HL-60 (cell line): Measurements from ENCODE around the gene PMS2.

Experiments
- DNase-seq, 2 experiments: peaks; one replicate each; pipeline ENCODE4 v3.0.0-alpha.2; 2010 to 2020; ENCODE audit warnings: low read depth in 1 of 2, low spot score in 1 of 2
- H3K27ac ChIP-seq: fragments of 250-450 bp; sonication (Bioruptor Pico); replicated peaks from 2 replicates; pipeline ENCODE4 v1.5.1; 2020; ENCODE audit warnings: mild to moderate bottlenecking, moderate library complexity
- H3K27me3 ChIP-seq: fragments of 250-450 bp; sonication (Bioruptor Pico); 2 replicates; pipeline ENCODE4 v1.5.1; 2021; ENCODE audit warnings: mild to moderate bottlenecking, moderate library complexity; ENCODE audit not compliant: insufficient read depth, poor library complexity, severe bottlenecking
- H3K4me3 ChIP-seq: replicated peaks from 2 replicates; pipeline ENCODE4 v1.5.1; 2011; ENCODE audit warnings: mild to moderate bottlenecking, control low read depth, low read length; ENCODE audit not compliant: insufficient read depth
- CTCF ChIP-seq: IDR thresholded peaks from one replicate; pipeline ENCODE4 v1.5.1; 2011; ENCODE audit warnings: low read length, control low read depth, inconsistent platforms; ENCODE audit not compliant: insufficient read depth
- GABPA ChIP-seq: IDR thresholded peaks from 2 replicates; pipeline ENCODE4 v1.6.1; 2012; ENCODE audit warnings: low read depth
- POLR2AphosphoS5 ChIP-seq: IDR thresholded peaks from 2 replicates; pipeline ENCODE4 v1.6.1; 2012; ENCODE audit warnings: low read depth
- SPI1 ChIP-seq: IDR thresholded peaks from 2 replicates; pipeline ENCODE4 v1.6.1; 2012; ENCODE audit warnings: low read depth, mild to moderate bottlenecking, borderline replicate concordance
- TF ChIP-seq, protein P1 (sequence below): IDR thresholded peaks from 2 replicates; pipeline ENCODE4 v1.6.1; 2012; ENCODE audit warnings: low read depth; ENCODE audit not compliant: insufficient replicate concordance

The PMS2 gene

DNA sequence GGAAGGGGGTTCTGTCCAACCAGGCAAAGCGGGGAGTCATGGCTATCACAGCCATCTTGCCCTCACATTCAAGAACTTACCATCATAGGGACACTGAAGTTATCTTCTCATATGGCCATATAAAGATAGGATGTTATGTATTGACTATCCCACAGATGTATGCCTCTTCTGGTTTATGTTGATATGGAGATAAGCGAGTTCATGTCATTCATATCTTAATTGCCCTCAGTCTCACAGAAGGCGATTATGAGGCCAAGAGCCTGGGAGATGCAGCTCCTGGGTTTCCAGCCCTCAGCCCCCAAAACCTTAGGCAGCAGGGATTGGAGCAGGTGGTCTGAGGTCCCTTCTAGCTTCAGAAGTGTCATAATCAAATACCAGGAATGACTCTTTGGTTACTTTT lies 13.9 kb upstream of the PMS2 start:
- Histone ChIP-seq H3K4me3 (no peak overlapping the region), H3K27me3 (no peaks in the 10 kb centered on the region), H3K27ac (no peak overlapping the region)
- DNase-seq = no peak
- TF ChIP-seq SPI1 = no peak
- no peak for TF ChIP-seq POLR2AphosphoS5
- TF ChIP-seq, protein P1, sequence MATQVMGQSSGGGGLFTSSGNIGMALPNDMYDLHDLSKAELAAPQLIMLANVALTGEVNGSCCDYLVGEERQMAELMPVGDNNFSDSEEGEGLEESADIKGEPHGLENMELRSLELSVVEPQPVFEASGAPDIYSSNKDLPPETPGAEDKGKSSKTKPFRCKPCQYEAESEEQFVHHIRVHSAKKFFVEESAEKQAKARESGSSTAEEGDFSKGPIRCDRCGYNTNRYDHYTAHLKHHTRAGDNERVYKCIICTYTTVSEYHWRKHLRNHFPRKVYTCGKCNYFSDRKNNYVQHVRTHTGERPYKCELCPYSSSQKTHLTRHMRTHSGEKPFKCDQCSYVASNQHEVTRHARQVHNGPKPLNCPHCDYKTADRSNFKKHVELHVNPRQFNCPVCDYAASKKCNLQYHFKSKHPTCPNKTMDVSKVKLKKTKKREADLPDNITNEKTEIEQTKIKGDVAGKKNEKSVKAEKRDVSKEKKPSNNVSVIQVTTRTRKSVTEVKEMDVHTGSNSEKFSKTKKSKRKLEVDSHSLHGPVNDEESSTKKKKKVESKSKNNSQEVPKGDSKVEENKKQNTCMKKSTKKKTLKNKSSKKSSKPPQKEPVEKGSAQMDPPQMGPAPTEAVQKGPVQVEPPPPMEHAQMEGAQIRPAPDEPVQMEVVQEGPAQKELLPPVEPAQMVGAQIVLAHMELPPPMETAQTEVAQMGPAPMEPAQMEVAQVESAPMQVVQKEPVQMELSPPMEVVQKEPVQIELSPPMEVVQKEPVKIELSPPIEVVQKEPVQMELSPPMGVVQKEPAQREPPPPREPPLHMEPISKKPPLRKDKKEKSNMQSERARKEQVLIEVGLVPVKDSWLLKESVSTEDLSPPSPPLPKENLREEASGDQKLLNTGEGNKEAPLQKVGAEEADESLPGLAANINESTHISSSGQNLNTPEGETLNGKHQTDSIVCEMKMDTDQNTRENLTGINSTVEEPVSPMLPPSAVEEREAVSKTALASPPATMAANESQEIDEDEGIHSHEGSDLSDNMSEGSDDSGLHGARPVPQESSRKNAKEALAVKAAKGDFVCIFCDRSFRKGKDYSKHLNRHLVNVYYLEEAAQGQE = no peak
- TF ChIP-seq GABPA = no peak
- TF ChIP-seq CTCF = no peak

GRCh38 chr7:6020371-6021286 lies 11.8 kb upstream of the PMS2 start:
- no peak overlapping the region for H3K27ac ChIP-seq
- no peak for DNase-seq
- TF ChIP-seq GABPA = no peak
- TF ChIP-seq SPI1 = no peak
- TF ChIP-seq POLR2AphosphoS5 = peak; percentile 14; the same call in 1 of the 2 replicates
- TF ChIP-seq CTCF = no peak
- no peak overlapping the region for H3K4me3 ChIP-seq
- no peaks in the 10 kb centered on the region for H3K27me3 ChIP-seq

GRCh38 chr7:6016653-6016966 lies 7.8 kb upstream of the PMS2 start:
- Histone ChIP-seq H3K27ac (no peak overlapping the region), H3K27me3 (no peaks in the 10 kb centered on the region), H3K4me3 (no peak overlapping the region)
- TF ChIP-seq SPI1 (no peak), GABPA (no peak), POLR2AphosphoS5 (no peak), CTCF (no peak)
- TF ChIP-seq, protein P1 = no peak
- no peak for DNase-seq
